K562 (cell line): Measurements from ENCODE around the gene DCAF8. TPM values are rescaled to one million over a fixed set of nuclear protein-coding genes. Genes with fewer than 3 reads are reported as not detected.

Experiments
- ATAC-seq: fragments of 200-7000 bp; cut with Tn5 transposase; 3 replicates; pipeline ENCODE4 v1.9.1; 2020; ENCODE audit warnings: moderate library complexity
- BruUV-seq: library from RNA; stranded (reverse); fragments of 400-500 nt; replicated peaks from 2 replicates; lab custom pipeline; 2021; lab: Mats Ljungman, UMichigan
- CTCF ChIA-PET: fragments of 300-600 bp; formaldehyde crosslinking; extraction: SDS; loops from one replicate; lab custom pipeline; 2021; ENCODE audit warnings: low intra/inter-chr PET ratio; lab: Yijun Ruan, JAX
- POLR2A ChIA-PET: fragments of 300-600, 350-650 bp; sonication (Branson Sonifier 250); formaldehyde crosslinking; extraction: SDS; loops from one replicate; lab custom pipeline; 2021; ENCODE audit warnings: antibody characterized with exemption, inconsistent platforms; lab: Yijun Ruan, JAX
- DNase-seq, 4 experiments: peaks; one replicate each; pipeline versions ENCODE4 v3.0.0 to v3.0.0-alpha.2; 2011 to 2018; ENCODE audit warnings: low spot score in 3 of 4, mixed read lengths in 3 of 4; ENCODE audit errors: extremely low read depth in 1 of 4
- FAIRE-seq: peaks from 2 replicates; lab custom pipeline; 2011; peaks lifted over from hg19 to GRCh38; lab: Jason Lieb, UNC
- H2AFZ ChIP-seq: 2 replicates; pipeline ENCODE4 v1.6.0; 2011; ENCODE audit warnings: low read depth, low read length, control low read depth, inconsistent platforms
- H3K27ac ChIP-seq: fragments of 200-600 bp; 3 replicates; pipeline ENCODE4 v1.8.0; 2011; ENCODE audit warnings: low read depth, mild to moderate bottlenecking, control low read depth, inconsistent platforms, low read length, moderate library complexity, mixed read lengths; ENCODE audit errors: extremely low read depth
- H3K27me3 ChIP-seq, 2 experiments: fragments of 300-600 bp in 1 of 2; 2 replicates in 1 of 2; 3 replicates in 1 of 2; pipeline versions ENCODE4 v1.6.0 to v1.8.0; 2011; ENCODE audit warnings: inconsistent platforms in 2 of 2, low read length in 2 of 2, mild to moderate bottlenecking in 1 of 2, mixed read lengths in 1 of 2, moderate library complexity in 1 of 2; ENCODE audit not compliant: control insufficient read depth in 2 of 2, insufficient read depth in 2 of 2
- H3K36me3 ChIP-seq: fragments of 300-600 bp; 3 replicates; pipeline ENCODE4 v1.8.0; 2011; ENCODE audit warnings: mild to moderate bottlenecking, low read length, inconsistent platforms; ENCODE audit not compliant: control insufficient read depth, insufficient read depth
- H3K4me1 ChIP-seq, 2 experiments: fragments of 200-600 bp in 1 of 2; replicated peaks in 1 of 2; 2 replicates in 1 of 2; 3 replicates in 1 of 2; pipeline versions ENCODE4 v1.5.1 to v1.8.0; 2011; ENCODE audit warnings: inconsistent platforms in 2 of 2, low read length in 2 of 2, mild to moderate bottlenecking in 1 of 2, mixed read lengths in 1 of 2, moderate library complexity in 1 of 2; ENCODE audit not compliant: control insufficient read depth in 2 of 2, insufficient read depth in 2 of 2
- H3K4me2 ChIP-seq: 2 replicates; pipeline ENCODE4 v1.6.1; 2011; ENCODE audit warnings: low read length, control low read depth, inconsistent platforms, mixed read lengths; ENCODE audit not compliant: insufficient read depth
- H3K4me3 ChIP-seq: fragments of 200-600 bp; sonication (generic), shearing (Covaris generic); 2 replicates; pipeline ENCODE4 v1.5.1; 2016; ENCODE audit warnings: control low read depth, inconsistent platforms
- H3K79me2 ChIP-seq: fragments of 200-600 bp; 3 replicates; pipeline ENCODE4 v1.8.0; 2011; ENCODE audit warnings: low read length, inconsistent platforms; ENCODE audit not compliant: control insufficient read depth, insufficient read depth
- H3K9ac ChIP-seq, 2 experiments: 2 replicates each; pipeline versions ENCODE4 v1.6.0 to v1.6.1; 2011; ENCODE audit warnings: low read depth in 2 of 2, low read length in 2 of 2, control low read depth in 1 of 2, inconsistent platforms in 1 of 2, mild to moderate bottlenecking in 1 of 2, mixed read lengths in 1 of 2; ENCODE audit not compliant: insufficient read depth in 1 of 2
- H3K9me1 ChIP-seq: one replicate; pipeline ENCODE4 v1.6.0; 2011; ENCODE audit warnings: inconsistent platforms, mild to moderate bottlenecking, low read length, moderate library complexity; ENCODE audit not compliant: control insufficient read depth, insufficient read depth
- H3K9me3 ChIP-seq: replicated peaks from 2 replicates; pipeline ENCODE4 v1.5.1; 2011; ENCODE audit warnings: low read depth, low read length, inconsistent platforms; ENCODE audit not compliant: control insufficient read depth, insufficient read depth
- H4K20me1 ChIP-seq: replicated peaks from 2 replicates; pipeline ENCODE4 v1.6.1; 2011; ENCODE audit warnings: low read length, inconsistent platforms, mixed read lengths; ENCODE audit not compliant: control insufficient read depth, insufficient read depth
- CTCF ChIP-seq, 3 experiments: IDR thresholded peaks in 2 of 3; conservative IDR thresholded peaks in 1 of 3; 2 replicates each; pipeline ENCODE4 v1.5.1; 2011 to 2012; ENCODE audit warnings: low read length in 3 of 3, mild to moderate bottlenecking in 3 of 3, control low read depth in 2 of 3, improper control_type of control experiment in 1 of 3, inconsistent platforms in 1 of 3, low read depth in 1 of 3, mixed read lengths in 1 of 3, moderate library complexity in 1 of 3; ENCODE audit not compliant: insufficient read depth in 2 of 3
- DIDO1 ChIP-seq: fragments of 450-650 bp; IDR thresholded peaks from 2 replicates; pipeline ENCODE4 v1.6.1; 2016; ENCODE audit warnings: low read depth, missing biosample characterization, missing genetic modification characterization
- FOSL1 ChIP-seq: fragments of 200-800 bp; sonication (Bioruptor generic); conservative IDR thresholded peaks from 2 replicates; pipeline ENCODE4 v1.6.1; 2016; ENCODE audit warnings: missing genetic modification characterization, missing compliant biosample characterization
- NFIC ChIP-seq: fragments of 450-650 bp; IDR thresholded peaks from 2 replicates; pipeline ENCODE4 v1.6.1; 2017; ENCODE audit warnings: mild to moderate bottlenecking, inconsistent platforms
- NR1H2 ChIP-seq: sonication (generic); formaldehyde crosslinking; IDR thresholded peaks from 2 replicates; pipeline ENCODE4 v1.4.0; 2020; ENCODE audit warnings: mild to moderate bottlenecking, missing genetic modification reagents
- RBBP5 ChIP-seq: fragments of 200-600 bp; sonication (generic); IDR thresholded peaks from 2 replicates; pipeline ENCODE4 v1.6.1; 2012; ENCODE audit warnings: borderline replicate concordance, mild to moderate bottlenecking, low read length, control low read depth, inconsistent platforms; ENCODE audit not compliant: insufficient read depth, poor library complexity, severe bottlenecking
- SNIP1 ChIP-seq: fragments of 450-650 bp; IDR thresholded peaks from 2 replicates; pipeline ENCODE4 v1.7.1; 2017; ENCODE audit warnings: low read depth, mild to moderate bottlenecking
- SREBF1 ChIP-seq: fragments of 150-350 bp; IDR thresholded peaks from 2 replicates; pipeline ENCODE4 v1.6.1; 2014; ENCODE audit warnings: antibody characterized with exemption, low read depth, low read length, borderline replicate concordance
- ZNF143 ChIP-seq: sonication (generic); formaldehyde crosslinking; IDR thresholded peaks from 2 replicates; pipeline ENCODE4 v1.9.0; 2022; ENCODE audit warnings: mild to moderate bottlenecking, missing genetic modification reagents
- ZNF695 ChIP-seq: fragments of 450-650 bp; formaldehyde crosslinking; IDR thresholded peaks from 2 replicates; pipeline ENCODE4 v1.4.0; 2020; ENCODE audit warnings: mild to moderate bottlenecking, moderate library complexity
- WGBS: fragments of 100-300 bp; shearing (Covaris generic); methylation state at CpG from one replicate; pipeline ENCODE4 v1.1.6; 2016; ENCODE audit warnings: low coverage, mixed read lengths; ENCODE audit not compliant: insufficient coverage; ENCODE audit errors: missing lambda C conversion rate; 5-methylcytosine and 5-hydroxymethylcytosine counted together
- in situ Hi-C: fragments of 300-500 bp; cut with MboI; formaldehyde crosslinking; loops from 4 replicates; pipeline ENCODE4 v1.15.0; 2018; ENCODE audit warnings: inconsistent platforms, mixed read lengths
- intact Hi-C: fragments of 100-400 bp; cut with micrococcal nuclease; formaldehyde crosslinking; loops from 2 replicates; pipeline ENCODE4 v1.14.2; 2022
- polyA plus RNA-seq, 8 experiments: library from polyadenylated mRNA; depleted of rRNA in 4 of 8; stranded (reverse) in 5 of 8; unstranded in 3 of 8; fragments of >200 nt; fragmentation: Nextera tagmentation in 2 of 8; fragmentation: Illumina TruSeq in 1 of 8; extraction: Ambion mirVana in 2 of 8; extraction: Trizol in 1 of 8; gene quantifications; 2 replicates each; pipeline versions ENCODE4 v1.2.1 to v1.2.3, GENCODE V29; 2011 to 2014; ENCODE audit warnings: inconsistent platforms in 1 of 8, missing spikeins in 1 of 8
- total RNA-seq, 7 experiments: library from RNA; depleted of rRNA in 6 of 7; stranded (reverse); fragments of >200 nt in 6 of 7; fragmentation: Illumina TruSeq in 2 of 7; extraction: Trizol in 2 of 7; gene quantifications; 2 replicates each; pipeline versions ENCODE4 v1.2.1 to v1.2.3, GENCODE V29; 2011 to 2021; ENCODE audit warnings: low replicate concordance in 1 of 7

Gene DCAF8
- total and polyA plus RNA-seq, 9 of the 15 experiments (the other 6 are each of a cell fraction or from before 2014, with no cell fraction given): 11.6 to 149 (median 81.3) TPM

DNA sequence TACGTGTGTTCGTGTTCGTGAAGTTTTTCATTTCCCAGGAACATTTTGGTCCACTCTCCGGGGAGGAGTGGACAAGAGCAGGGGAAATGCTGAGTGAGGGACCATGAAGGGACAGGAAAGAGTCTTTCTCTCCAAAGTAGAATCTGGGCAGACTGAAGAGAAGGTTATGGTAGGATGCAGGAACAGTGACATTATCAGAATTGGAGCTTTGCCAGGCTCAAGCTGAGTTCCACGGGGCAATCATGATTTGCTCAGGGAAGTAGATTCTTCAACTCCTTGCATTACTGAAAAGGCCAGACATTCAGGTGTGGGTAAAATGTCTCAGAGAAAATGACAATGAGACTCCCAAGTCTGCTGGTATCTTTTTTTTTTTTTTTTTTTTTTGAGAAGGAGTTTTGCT is 94.3 kb downstream of the DCAF8 start:
- BruUV-seq: no TSS peak
- CTCF ChIA-PET: no interaction called here
- POLR2A ChIA-PET: interaction anchor here (1.1 kb wide), 1 partner anchor 94 kb away, joined by 3 read pairs; the partner anchor contains the start of gene DCAF8

GRCh38 chr1:160167580-160167979 is 94.8 kb downstream of the DCAF8 start:
- intact Hi-C loops: no loop called here
- no peak overlapping the region for H3K27ac ChIP-seq
- no peaks in the 10 kb centered on the region for H3K9me1 ChIP-seq
- ATAC-seq (peak; percentile 31; the same call in 1 of the 3 replicates), DNase-seq (no peak), FAIRE-seq (no peak)
- H3K4me2 ChIP-seq: no peak overlapping the region
- H3K9me3 ChIP-seq: no peaks in the 10 kb centered on the region
- no peak overlapping the region for H3K9ac ChIP-seq
- no peaks in the 10 kb centered on the region for H3K79me2 ChIP-seq
- peaks cover 35 to 75% of the 10 kb centered on the region in 2 experiments for H3K27me3 ChIP-seq
- no peaks in the 10 kb centered on the region for H3K36me3 ChIP-seq
- no peak overlapping the region for H3K4me3 ChIP-seq
- H3K4me1 ChIP-seq: peaks cover 0 to 9% of the 10 kb centered on the region in 2 experiments; a peak in 3 of 5 replicates
- no TSS peak for BruUV-seq
- in situ Hi-C loops: no loop called here
- ChIA-PET CTCF (no interaction called here), POLR2A (interaction anchor here (1.1 kb wide), 1 partner anchor 95 kb away, joined by 3 read pairs; the partner anchor contains the start of gene DCAF8)
- TF ChIP-seq RBBP5 (no peak), SNIP1 (no peak), ZNF143 (CRISPR knock-in tag) (no peak), DIDO1 (tag) (no peak), SREBF1 (no peak), ZNF695 (CRISPR knock-in tag) (no peak), NR1H2 (CRISPR knock-in tag) (no peak), CTCF (IDR thresholded peaks at IDR 0.05 in 2 of 3, conservative IDR thresholded peaks at IDR 0.05 in 1 of 3; ENCODE audit: insufficient read depth in 2 of 3, low read depth in 1 of 3, low read length in 3 of 3) (0 out of 6 replicates have a peak, but pooled peaks of 1 of the 3 experiments have one; percentile 22)
- no peak overlapping the region for H2AFZ ChIP-seq
- WGBS: 2% methylated on average over 6 of the region's 6 CpGs
- H4K20me1 ChIP-seq: no peaks in the 10 kb centered on the region

More for the DNA sequence above, 94.3 kb downstream of the DCAF8 start:
- Histone ChIP-seq H3K4me2 (no peak overlapping the region), H3K4me3 (no peak overlapping the region), H4K20me1 (no peaks in the 10 kb centered on the region), H2AFZ (no peak overlapping the region), H3K27ac (no peak overlapping the region), H3K4me1 (peaks cover 0 to 9% of the 10 kb centered on the region in 2 experiments; a peak in 3 of 5 replicates), H3K27me3 (peaks cover 37 to 79% of the 10 kb centered on the region in 2 experiments), H3K79me2 (no peaks in the 10 kb centered on the region), H3K36me3 (no peaks in the 10 kb centered on the region), H3K9ac (no peak overlapping the region), H3K9me3 (no peaks in the 10 kb centered on the region), H3K9me1 (no peaks in the 10 kb centered on the region)
- no peak for ATAC-seq
- FAIRE-seq: no peak
- TF ChIP-seq NFIC (peak; percentile 55), FOSL1 (tag) (no peak)
- TF ChIP-seq, all 486 proteins: peak for 1
- in situ Hi-C loops (no loop called here), intact Hi-C loops (no loop called here)
- no peak for DNase-seq
- 2% methylated on average over 5 of the region's 5 CpGs for WGBS
